Measurements from ENCODE around the gene CTNNBIP1. TPM values are rescaled to one million over a fixed set of nuclear protein-coding genes. Genes with fewer than 3 reads are reported as not detected.

CTNNBIP1 gene
- total RNA-seq, 1 donor from 2014 or later, result 35.0 TPM

GRCh38 chr1:9847269-9847668 is 62.8 kb downstream of the CTNNBIP1 start:
- Histone ChIP-seq H3K27ac (no peak overlapping the region), H3K9me3 (no peaks in the 10 kb centered on the region), H3K36me3 (peaks cover 28% of the 10 kb centered on the region), H3K27me3 (ENCODE audit: low read depth) (no peaks in the 10 kb centered on the region), H3K4me3 (no peak overlapping the region), H3K4me1 (peaks cover 7% of the 10 kb centered on the region)
- DNase-seq (no peak), ATAC-seq (no peak)
- intact Hi-C loops (cut with DNase I), result no loop called here
- TF ChIP-seq, protein P1, sequence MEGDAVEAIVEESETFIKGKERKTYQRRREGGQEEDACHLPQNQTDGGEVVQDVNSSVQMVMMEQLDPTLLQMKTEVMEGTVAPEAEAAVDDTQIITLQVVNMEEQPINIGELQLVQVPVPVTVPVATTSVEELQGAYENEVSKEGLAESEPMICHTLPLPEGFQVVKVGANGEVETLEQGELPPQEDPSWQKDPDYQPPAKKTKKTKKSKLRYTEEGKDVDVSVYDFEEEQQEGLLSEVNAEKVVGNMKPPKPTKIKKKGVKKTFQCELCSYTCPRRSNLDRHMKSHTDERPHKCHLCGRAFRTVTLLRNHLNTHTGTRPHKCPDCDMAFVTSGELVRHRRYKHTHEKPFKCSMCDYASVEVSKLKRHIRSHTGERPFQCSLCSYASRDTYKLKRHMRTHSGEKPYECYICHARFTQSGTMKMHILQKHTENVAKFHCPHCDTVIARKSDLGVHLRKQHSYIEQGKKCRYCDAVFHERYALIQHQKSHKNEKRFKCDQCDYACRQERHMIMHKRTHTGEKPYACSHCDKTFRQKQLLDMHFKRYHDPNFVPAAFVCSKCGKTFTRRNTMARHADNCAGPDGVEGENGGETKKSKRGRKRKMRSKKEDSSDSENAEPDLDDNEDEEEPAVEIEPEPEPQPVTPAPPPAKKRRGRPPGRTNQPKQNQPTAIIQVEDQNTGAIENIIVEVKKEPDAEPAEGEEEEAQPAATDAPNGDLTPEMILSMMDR (IDR thresholded peaks at IDR 0.05), result no peak

DNA sequence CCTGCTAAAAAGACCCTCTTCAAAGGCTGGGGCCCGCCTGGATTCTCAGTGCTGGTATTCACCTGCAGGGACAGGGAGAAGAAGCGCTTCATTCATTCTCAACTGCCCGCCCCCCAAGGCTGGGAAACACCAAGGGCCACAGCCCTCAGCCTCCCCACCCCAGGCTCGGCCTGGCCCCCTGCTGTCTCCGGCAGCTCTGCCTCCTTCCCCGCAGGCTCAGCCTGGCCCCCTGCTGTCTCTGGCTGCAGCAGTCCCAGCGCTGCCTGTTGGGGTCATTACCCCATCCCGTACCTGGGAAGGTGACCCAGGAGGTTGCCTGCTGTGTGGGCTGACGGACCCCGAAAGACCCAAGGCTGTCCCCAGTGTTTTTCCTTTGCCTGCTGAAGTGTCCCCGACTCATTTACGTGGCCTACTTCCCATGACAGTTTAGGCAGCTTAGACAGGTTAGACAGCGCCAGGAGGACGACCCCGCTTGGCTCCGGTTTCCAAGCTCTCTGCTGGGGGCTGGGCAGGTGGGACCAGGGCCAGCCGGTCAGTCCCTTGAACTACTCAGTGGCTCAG is 63.4 kb downstream of the CTNNBIP1 start:
- no peak for DNase-seq
- Histone ChIP-seq H3K36me3 (peaks cover 28% of the 10 kb centered on the region), H3K4me3 (no peak overlapping the region), H3K4me1 (peaks cover 7% of the 10 kb centered on the region), H3K9me3 (no peaks in the 10 kb centered on the region), H3K27me3 (ENCODE audit: low read depth) (no peaks in the 10 kb centered on the region), H3K27ac (no peak overlapping the region)
- TF ChIP-seq, protein P1 (IDR thresholded peaks at IDR 0.05), result no peak
- ATAC-seq, result no peak
- intact Hi-C loops (cut with DNase I), result no loop called here

DNA sequence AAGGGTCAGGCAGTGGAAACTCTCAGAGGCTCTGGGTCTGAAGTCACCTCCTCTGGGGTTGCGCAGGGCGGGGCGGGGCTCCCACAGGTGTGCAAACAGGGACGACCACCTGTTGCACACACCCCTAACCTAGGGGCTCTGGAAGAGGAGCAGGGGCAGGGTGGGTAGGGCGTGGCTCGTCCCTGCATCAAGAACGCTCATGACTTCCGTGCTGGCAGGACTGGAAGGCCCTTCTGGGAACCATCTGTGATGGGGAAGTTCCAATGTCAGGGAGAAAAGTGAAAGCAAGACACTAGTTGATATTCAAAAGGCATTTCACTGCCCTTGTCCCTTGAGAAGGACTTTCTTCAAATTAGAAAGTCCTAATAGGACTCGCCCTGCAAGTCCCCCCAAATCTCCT is 64.2 kb downstream of the CTNNBIP1 start:
- H3K27ac ChIP-seq, result no peak overlapping the region
- TF ChIP-seq, protein P1 (IDR thresholded peaks at IDR 0.05), result no peak
- H3K27me3 ChIP-seq (ENCODE audit: low read depth), result no peaks in the 10 kb centered on the region
- no peaks in the 10 kb centered on the region for H3K9me3 ChIP-seq
- DNase-seq (no peak), ATAC-seq (peak in 1 of 2 donors; percentile 5)
- intact Hi-C loops (cut with DNase I), result no loop called here
- H3K4me1 ChIP-seq, result peaks cover 7% of the 10 kb centered on the region
- H3K36me3 ChIP-seq, result peaks cover 27% of the 10 kb centered on the region
- H3K4me3 ChIP-seq, result no peak overlapping the region

DNA sequence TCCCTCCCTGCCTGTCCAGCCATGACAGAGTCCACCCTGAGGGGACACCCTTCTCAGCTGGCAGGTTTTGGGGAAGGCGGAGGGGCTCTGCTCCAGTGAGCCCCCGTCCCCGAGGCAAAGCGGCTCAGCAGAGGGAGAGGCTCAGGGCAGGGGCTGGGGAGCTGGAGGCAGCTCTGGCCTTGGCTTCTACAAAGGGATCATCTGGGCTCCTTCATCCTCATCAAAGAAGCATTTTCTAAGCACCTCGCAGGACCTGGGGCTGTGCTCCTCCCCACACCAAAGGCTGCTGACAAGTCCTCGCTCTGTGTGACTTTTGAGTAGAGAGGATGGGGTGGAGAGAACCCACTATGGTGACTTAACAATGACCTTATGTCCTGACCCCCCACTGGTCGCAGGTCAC is 65.3 kb downstream of the CTNNBIP1 start:
- intact Hi-C loops (cut with DNase I), result no loop called here
- TF ChIP-seq, protein P1 (IDR thresholded peaks at IDR 0.05), result no peak
- Histone ChIP-seq H3K4me3 (no peak overlapping the region), H3K27ac (no peak overlapping the region), H3K27me3 (ENCODE audit: low read depth) (no peaks in the 10 kb centered on the region), H3K4me1 (peaks cover 7% of the 10 kb centered on the region), H3K9me3 (no peaks in the 10 kb centered on the region), H3K36me3 (peaks cover 16% of the 10 kb centered on the region)
- DNase-seq, result peak; percentile 21
- ATAC-seq, result no peak

DNA sequence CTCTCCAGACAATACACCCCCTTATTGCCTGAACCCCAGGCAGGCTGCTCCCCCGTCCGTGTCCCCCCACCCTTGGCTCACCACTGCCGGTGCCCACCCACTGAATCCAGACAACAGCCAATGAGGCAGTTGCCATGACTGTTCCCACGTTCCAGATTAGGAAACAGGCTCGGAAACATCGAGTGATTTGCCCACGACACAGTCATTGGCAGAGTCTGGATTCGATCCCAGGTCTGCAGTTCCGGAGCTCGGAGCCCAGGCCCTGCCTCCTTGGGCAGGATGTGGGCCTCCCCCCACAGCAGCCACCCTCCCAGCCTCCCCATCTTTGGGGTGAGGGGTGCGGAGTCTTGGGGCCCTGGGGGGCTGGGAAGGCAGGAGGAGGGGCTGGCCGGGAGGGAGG is 66.0 kb downstream of the CTNNBIP1 start:
- no peak for ATAC-seq

More for the DNA sequence above, 66.0 kb downstream of the CTNNBIP1 start:
- peaks cover 7% of the 10 kb centered on the region for H3K4me1 ChIP-seq
- peak; percentile 28 for DNase-seq
- TF ChIP-seq, protein P1 (IDR thresholded peaks at IDR 0.05), result no peak
- H3K4me3 ChIP-seq, result no peak overlapping the region
- intact Hi-C loops (cut with DNase I), result no loop called here
- no peaks in the 10 kb centered on the region for H3K27me3 ChIP-seq (ENCODE audit: low read depth)
- no peaks in the 10 kb centered on the region for H3K9me3 ChIP-seq
- H3K36me3 ChIP-seq, result peaks cover 9% of the 10 kb centered on the region
- H3K27ac ChIP-seq, result no peak overlapping the region
